ENCODE data around the gene ZNG1E.
"Not testable (repeated sequence)": the region's sequence is repeated elsewhere in the genome, so short reads cannot be mapped to it uniquely, and the experiment has no call there.

Gene ZNG1E

DNA sequence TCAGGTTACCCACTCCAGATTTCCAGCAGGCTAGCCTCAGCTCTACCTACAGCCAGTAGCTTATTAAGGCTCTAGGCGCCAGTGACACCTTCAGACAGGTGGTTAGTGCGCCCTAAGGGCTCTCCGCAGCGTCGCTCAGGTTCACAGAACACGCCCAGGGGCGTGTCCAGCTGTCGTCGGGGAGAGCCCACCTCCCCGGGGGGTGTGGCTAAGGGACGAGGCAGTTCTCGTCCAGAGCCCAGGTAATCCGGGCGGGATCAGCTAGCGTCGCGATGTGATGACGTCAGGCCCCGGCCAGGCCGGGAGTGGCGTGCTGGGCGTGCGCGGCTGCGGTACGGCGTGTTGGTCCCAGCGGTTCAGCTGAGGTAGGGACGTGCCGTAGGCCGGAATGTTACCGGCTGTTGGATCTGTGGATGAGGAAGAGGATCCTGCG is at the start of gene ZNG1E:
TSS of gene ZNG1E (plus strand) at position 340 of the 433 bp plus-strand sequence. CDS start at position 389, 49 bp downstream.
- H2AFZ ChIP-seq (ENCODE audit: low read depth, low read length); H3K36me3 ChIP-seq (ENCODE audit: insufficient read depth, low read length); H3K27me3 ChIP-seq (ENCODE audit: insufficient read depth, low read length); H3K4me1 ChIP-seq (ENCODE audit: insufficient read depth, low read length); H3K9me3 ChIP-seq (ENCODE audit: low read length): not testable (repeated sequence)
- peak within 1 kb of the TSS; percentile 68 for H3K4me3 ChIP-seq (ENCODE audit: low read length)

- not testable (repeated sequence) for H2AFZ ChIP-seq (ENCODE audit: low read depth, low read length); H3K9me3 ChIP-seq (ENCODE audit: low read length); H3K27me3 ChIP-seq (ENCODE audit: insufficient read depth, low read length); H3K4me1 ChIP-seq (ENCODE audit: insufficient read depth, low read length); H3K36me3 ChIP-seq (ENCODE audit: insufficient read depth, low read length); H3K4me3 ChIP-seq (ENCODE audit: low read length)
These were observed 2.1 kb upstream of the ZNG1E start for GRCh38 chr9:65673579-65673978.

DNA sequence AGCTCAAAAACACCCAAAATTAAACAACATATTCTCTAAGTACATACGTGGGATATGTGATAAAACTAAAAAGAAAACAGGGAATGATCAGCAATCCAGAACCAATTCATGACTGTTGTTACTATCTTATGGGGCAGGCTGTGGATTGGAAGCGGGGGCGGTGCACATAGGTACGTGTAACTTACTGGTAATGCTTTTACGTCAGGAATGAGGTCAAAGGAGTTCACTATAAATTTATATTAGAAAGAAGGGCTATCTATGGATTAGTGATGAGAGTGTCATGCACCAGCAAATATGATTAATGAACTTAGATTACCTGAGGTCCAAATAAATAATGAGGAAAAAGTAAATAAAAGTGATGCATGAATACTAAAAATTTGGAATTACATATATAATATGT is 710 bp upstream of the ZNG1E start:
- H2AFZ ChIP-seq (ENCODE audit: low read depth, low read length); H3K4me3 ChIP-seq (ENCODE audit: low read length); H3K27me3 ChIP-seq (ENCODE audit: insufficient read depth, low read length); H3K9me3 ChIP-seq (ENCODE audit: low read length); H3K36me3 ChIP-seq (ENCODE audit: insufficient read depth, low read length); H3K4me1 ChIP-seq (ENCODE audit: insufficient read depth, low read length): not testable (repeated sequence)

DNA sequence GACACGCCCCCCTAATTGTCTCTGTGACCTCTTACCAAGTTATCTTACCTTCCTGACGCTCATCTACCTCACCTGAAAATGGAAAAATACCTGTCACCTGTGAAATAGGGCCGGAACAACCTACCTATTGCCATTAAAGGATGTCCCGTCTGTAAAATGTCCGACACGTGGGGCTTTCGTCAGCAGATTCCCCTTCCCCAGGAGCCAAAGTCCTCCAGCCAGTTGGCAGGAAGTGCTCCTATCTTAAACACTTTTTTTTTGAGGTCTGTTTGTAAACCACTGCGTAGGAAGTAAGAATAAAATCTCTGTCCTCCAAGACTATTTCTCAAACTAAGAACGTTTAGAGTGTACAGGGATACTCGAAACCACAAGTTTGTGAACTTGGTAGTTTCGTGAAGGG is 661 bp downstream of the ZNG1E start:
- H3K9me3 ChIP-seq (ENCODE audit: low read length); H2AFZ ChIP-seq (ENCODE audit: low read depth, low read length); H3K4me1 ChIP-seq (ENCODE audit: insufficient read depth, low read length); H3K36me3 ChIP-seq (ENCODE audit: insufficient read depth, low read length); H3K27me3 ChIP-seq (ENCODE audit: insufficient read depth, low read length): not testable (repeated sequence)
- peak overlapping the region; percentile 34 for H3K4me3 ChIP-seq (ENCODE audit: low read length)

- not testable (repeated sequence) for H3K4me1 ChIP-seq (ENCODE audit: insufficient read depth, low read length); H3K36me3 ChIP-seq (ENCODE audit: insufficient read depth, low read length); H3K4me3 ChIP-seq (ENCODE audit: low read length); H3K27me3 ChIP-seq (ENCODE audit: insufficient read depth, low read length); H3K9me3 ChIP-seq (ENCODE audit: low read length); H2AFZ ChIP-seq (ENCODE audit: low read depth, low read length)
These were observed 2.8 kb downstream of the ZNG1E start for GRCh38 chr9:65678533-65678932.

DNA sequence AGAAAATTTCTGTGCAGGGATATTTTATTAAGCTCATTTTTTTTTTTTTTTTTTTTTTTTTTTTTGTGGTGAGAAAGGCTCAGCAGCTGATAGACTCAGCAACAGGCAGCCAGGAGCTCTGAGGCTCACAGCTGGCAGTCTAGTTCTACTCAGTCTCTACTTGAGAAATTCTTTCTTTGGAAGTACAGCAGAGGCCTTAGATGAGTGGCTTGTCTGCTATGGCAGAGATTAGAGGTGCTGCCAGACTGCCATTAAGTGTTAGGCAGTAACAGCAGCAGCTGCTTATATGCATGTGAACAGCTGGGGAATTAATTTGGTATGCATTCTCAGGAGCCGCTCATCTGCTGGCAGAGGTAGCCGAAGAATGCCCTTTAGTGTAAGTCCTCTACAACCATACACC is 27.8 kb downstream of the ZNG1E start:
- not testable (repeated sequence) for H2AFZ ChIP-seq (ENCODE audit: low read depth, low read length)

GRCh38 chr9:65714445-65714844 is 38.7 kb downstream of the ZNG1E start:
- not testable (repeated sequence) for H3K4me1 ChIP-seq (ENCODE audit: insufficient read depth, low read length); H3K9me3 ChIP-seq (ENCODE audit: low read length); H3K27me3 ChIP-seq (ENCODE audit: insufficient read depth, low read length); H2AFZ ChIP-seq (ENCODE audit: low read depth, low read length); H3K4me3 ChIP-seq (ENCODE audit: low read length); H3K36me3 ChIP-seq (ENCODE audit: insufficient read depth, low read length)

More for the DNA sequence above, 27.8 kb downstream of the ZNG1E start:
- H3K9me3 ChIP-seq (ENCODE audit: low read length); H3K36me3 ChIP-seq (ENCODE audit: insufficient read depth, low read length); H3K4me1 ChIP-seq (ENCODE audit: insufficient read depth, low read length); H3K27me3 ChIP-seq (ENCODE audit: insufficient read depth, low read length); H3K4me3 ChIP-seq (ENCODE audit: low read length): not testable (repeated sequence)

GRCh38 chr9:65737096-65737564 is 61.4 kb downstream of the ZNG1E start, which contains the start of gene FOXD4L4:
Gene FOXD4L4, plus strand, starts transcription at chr9:65737146. Its CDS starts 0 bp downstream, at chr9:65737146.
- H3K4me3 ChIP-seq (ENCODE audit: low read length); H3K36me3 ChIP-seq (ENCODE audit: insufficient read depth, low read length); H3K4me1 ChIP-seq (ENCODE audit: insufficient read depth, low read length); H3K9me3 ChIP-seq (ENCODE audit: low read length); H3K27me3 ChIP-seq (ENCODE audit: insufficient read depth, low read length); H2AFZ ChIP-seq (ENCODE audit: low read depth, low read length): not testable (repeated sequence)

GRCh38 chr9:65738133-65738532 is 62.4 kb downstream of the ZNG1E start:
- H3K4me3 ChIP-seq (ENCODE audit: low read length); H2AFZ ChIP-seq (ENCODE audit: low read depth, low read length); H3K36me3 ChIP-seq (ENCODE audit: insufficient read depth, low read length); H3K4me1 ChIP-seq (ENCODE audit: insufficient read depth, low read length); H3K9me3 ChIP-seq (ENCODE audit: low read length); H3K27me3 ChIP-seq (ENCODE audit: insufficient read depth, low read length): not testable (repeated sequence)

All from neuron (in vitro differentiated cells).